A549 (cell line): ENCODE data around the gene L3MBTL1.

Source experiments
- CBX2 ChIP-seq: fragments of 200-600 bp; sonication (generic); IDR thresholded peaks from 2 replicates; pipeline ENCODE4 v1.6.1; 2016; ENCODE audit warnings: low read depth, mild to moderate bottlenecking, borderline replicate concordance
- CTCF ChIP-seq: fragments of >200 bp; sonication (Bioruptor Twin); formaldehyde crosslinking; IDR thresholded peaks from 3 replicates; pipeline ENCODE4 v1.5.1; 2016
- EP300 ChIP-seq, 2 experiments: fragments of >200 bp; sonication (Bioruptor Twin); formaldehyde crosslinking; IDR thresholded peaks; 2 replicates in 1 of 2; 3 replicates in 1 of 2; pipeline ENCODE4 v1.6.1; 2016 to 2017
- HDAC2 ChIP-seq: fragments of 200-600 bp; sonication (generic); IDR thresholded peaks from 2 replicates; pipeline ENCODE4 v1.6.1; 2016
- POLR2A ChIP-seq: IDR thresholded peaks from 2 replicates; pipeline ENCODE4 v1.6.1; 2012; ENCODE audit warnings: mild to moderate bottlenecking, low read length

DNA sequence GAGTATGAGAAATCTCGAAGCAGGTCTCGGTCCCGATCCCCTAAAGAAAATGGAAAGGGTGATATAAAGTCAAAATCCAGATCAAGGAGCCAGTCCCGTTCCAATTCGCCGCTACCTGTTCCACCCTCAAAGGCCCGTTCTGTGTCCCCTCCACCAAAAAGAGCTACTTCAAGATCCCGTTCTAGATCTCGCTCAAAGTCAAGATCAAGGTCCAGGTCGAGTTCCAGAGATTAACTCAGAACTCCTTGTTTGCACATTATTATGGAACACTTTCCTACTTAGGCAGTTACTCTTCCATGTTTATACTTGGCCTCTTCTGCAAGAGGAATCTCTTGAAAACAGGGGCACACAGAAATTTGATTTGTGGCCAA is 46.7 kb upstream of the L3MBTL1 start:
- no peak for TF ChIP-seq CTCF
- no peak for TF ChIP-seq POLR2A
- no peak for TF ChIP-seq EP300 (IDR thresholded peaks at IDR 0.05)
- no peak for TF ChIP-seq HDAC2
- TF ChIP-seq CBX2 = no peak
